Activated CD8-positive, alpha-beta memory T cell treated with anti-CD3 and anti-CD28 coated beads, Interleukin-2, amount 50 U/mL, for 24 hours (primary cell): ENCODE measurements around the gene MVD.
A peak's percentile ranks its signal among the peaks of the same experiment; 100 is the strongest.
"Not testable (repeated sequence)": the region's sequence is repeated elsewhere in the genome, so short reads cannot be mapped to it uniquely, and the experiment has no call there.

Source experiments
- DNase-seq: peaks from one replicate; pipeline ENCODE4 v3.0.0-alpha.2; 2020; ENCODE audit errors: extremely low read depth

The MVD gene

GRCh38 chr16:88626646-88627045, 36.2 kb downstream of the MVD start:
- no peak for DNase-seq

GRCh38 chr16:88624977-88625576, 37.8 kb downstream of the MVD start:
- DNase-seq = no peak

- DNase-seq = no peak
These were observed 38.4 kb downstream of the MVD start for GRCh38 chr16:88624481-88624880.

GRCh38 chr16:88623858-88624257, 39.0 kb downstream of the MVD start:
- no peak for DNase-seq

- DNase-seq = no peak
These were observed 40.0 kb downstream of the MVD start for GRCh38 chr16:88622866-88623265.

- no peak for DNase-seq
These were observed 40.8 kb downstream of the MVD start for GRCh38 chr16:88622125-88622524.

GRCh38 chr16:88619859-88620815, 42.8 kb downstream of the MVD start:
- DNase-seq = peak; percentile 42

- no peak for DNase-seq
These were observed 43.8 kb downstream of the MVD start for GRCh38 chr16:88618956-88619667.

- no peak for DNase-seq
These were observed 44.5 kb downstream of the MVD start for GRCh38 chr16:88618182-88618955.

- DNase-seq = no peak
These were observed 45.4 kb downstream of the MVD start for GRCh38 chr16:88617268-88618031.

- no peak for DNase-seq
These were observed 46.2 kb downstream of the MVD start for GRCh38 chr16:88616736-88617135.

GRCh38 chr16:88616320-88616719, 46.6 kb downstream of the MVD start:
- DNase-seq = no peak

- DNase-seq = no peak
These were observed 47.9 kb downstream of the MVD start for GRCh38 chr16:88614818-88615580.

- DNase-seq = no peak
These were observed 48.7 kb downstream of the MVD start for GRCh38 chr16:88613911-88614817.

GRCh38 chr16:88613293-88613692, 49.6 kb downstream of the MVD start:
- no peak for DNase-seq

GRCh38 chr16:88610909-88611812, 51.7 kb downstream of the MVD start:
- no peak for DNase-seq

- no peak for DNase-seq
These were observed 52.8 kb downstream of the MVD start for GRCh38 chr16:88610080-88610479.

- not testable (repeated sequence) for DNase-seq
These were observed 53.5 kb downstream of the MVD start for GRCh38 chr16:88609426-88609825.
